HG03432 (cell line): Measurements from ENCODE around the gene EML5.
A peak's percentile ranks its signal among the peaks of the same experiment; 100 is the strongest.

Experiments used
- ATAC-seq: cut with Tn5 transposase; IDR thresholded peaks from one replicate; pipeline ENCODE4 v1.9.1; 2021; ENCODE audit warnings: mild to moderate bottlenecking, moderate library complexity; ENCODE audit not compliant: unreplicated experiment

The EML5 gene

GRCh38 chr14:88727057-88727456 is 65.7 kb downstream of the EML5 start:
- no peak for ATAC-seq

DNA sequence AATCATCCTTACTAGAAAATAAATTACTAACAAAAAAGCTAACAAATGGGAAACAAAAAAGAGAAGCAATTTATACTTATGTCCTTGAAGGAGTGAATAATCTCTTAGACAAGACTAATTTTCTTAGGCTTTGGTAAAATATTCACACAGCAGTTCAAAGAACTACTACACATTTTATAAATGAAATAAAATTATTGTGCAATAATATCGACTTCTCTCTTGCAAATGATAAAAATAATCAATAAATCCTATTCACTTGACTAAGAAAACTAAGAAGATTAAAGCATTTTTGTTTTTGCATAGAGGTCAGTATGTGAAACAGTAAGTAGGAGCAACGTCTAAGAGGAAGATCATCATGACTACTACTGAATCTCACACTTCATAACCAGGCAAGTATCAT is 82.0 kb downstream of the EML5 start:
- no peak for ATAC-seq

- no peak for ATAC-seq
Observed at GRCh38 chr14:88707088-88707487, 85.7 kb downstream of the EML5 start.

DNA sequence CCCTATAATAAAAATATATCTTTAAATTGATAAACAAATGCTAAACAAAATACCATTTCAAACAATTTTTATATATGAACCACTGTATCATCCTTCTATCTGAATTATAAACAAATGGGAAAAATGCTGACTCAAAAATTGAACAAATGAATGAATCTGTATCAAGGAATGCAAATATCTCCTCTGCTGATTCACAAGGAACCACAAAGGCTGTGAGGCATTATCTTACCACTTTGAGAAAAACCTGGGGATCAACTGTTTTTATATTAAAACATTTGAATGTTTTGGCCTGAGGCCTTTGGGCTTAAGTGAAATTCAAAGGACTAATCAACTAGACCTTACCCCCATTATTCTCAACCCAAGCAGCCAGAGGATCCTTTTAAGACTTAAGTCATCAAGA is 86.3 kb downstream of the EML5 start:
- ATAC-seq, result no peak

DNA sequence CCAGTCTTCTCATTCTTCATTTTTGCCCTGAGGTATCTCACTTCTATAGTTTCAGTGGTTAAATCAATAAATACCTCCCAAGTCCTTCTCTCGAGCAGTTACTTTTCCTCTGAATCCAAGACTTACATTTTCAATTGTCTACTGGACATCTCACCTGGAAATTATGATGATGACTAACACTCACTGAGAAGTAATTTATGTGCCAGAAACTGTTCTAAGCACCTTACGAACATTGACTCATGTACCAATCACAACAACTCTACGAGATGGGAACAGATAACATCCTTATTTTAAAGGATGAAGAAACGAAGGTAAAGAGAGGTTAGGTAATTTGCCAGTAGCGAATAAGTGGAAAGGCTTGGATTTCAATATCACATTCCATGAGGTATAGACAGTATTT is 94.1 kb downstream of the EML5 start:
- no peak for ATAC-seq

DNA sequence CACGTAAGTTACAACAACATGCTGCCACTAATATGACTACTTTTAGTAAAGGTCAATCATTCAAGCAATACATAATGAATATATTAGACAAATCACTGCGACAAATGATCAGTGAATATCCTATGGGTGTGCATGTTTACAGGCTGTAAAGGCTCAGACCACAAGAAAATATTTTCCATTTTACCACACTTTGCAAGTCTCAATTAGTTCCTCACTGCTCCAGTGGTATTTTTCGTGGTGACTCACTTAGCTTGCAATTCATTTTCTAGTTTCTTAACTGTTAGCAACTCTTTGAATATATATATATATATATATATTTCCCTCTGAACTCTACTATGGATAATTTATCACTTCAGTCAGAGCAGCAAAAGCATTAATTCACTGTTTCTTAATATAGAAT is 96.9 kb downstream of the EML5 start:
- no peak for ATAC-seq

DNA sequence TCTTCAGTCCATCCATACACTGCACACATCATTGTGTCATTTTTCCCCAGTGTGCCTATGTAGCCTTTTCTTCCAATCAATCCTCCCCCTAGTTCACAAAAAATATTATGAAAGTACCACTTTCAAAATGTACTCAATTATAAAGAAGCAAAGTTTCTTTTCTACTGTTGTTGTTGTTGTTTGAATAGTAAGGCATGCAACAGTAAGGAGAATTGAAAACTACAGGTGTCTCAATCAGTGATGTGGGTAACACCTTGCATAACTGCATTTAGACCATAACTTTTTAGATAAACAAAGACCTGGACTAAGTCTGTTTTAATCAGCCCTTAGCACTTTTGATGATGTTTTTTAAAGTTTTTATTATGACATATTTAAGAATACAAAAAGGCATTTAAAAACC is 104.4 kb downstream of the EML5 start:
- no peak for ATAC-seq

- ATAC-seq, result no peak
Observed at GRCh38 chr14:88683119-88683518, 109.6 kb downstream of the EML5 start.

DNA sequence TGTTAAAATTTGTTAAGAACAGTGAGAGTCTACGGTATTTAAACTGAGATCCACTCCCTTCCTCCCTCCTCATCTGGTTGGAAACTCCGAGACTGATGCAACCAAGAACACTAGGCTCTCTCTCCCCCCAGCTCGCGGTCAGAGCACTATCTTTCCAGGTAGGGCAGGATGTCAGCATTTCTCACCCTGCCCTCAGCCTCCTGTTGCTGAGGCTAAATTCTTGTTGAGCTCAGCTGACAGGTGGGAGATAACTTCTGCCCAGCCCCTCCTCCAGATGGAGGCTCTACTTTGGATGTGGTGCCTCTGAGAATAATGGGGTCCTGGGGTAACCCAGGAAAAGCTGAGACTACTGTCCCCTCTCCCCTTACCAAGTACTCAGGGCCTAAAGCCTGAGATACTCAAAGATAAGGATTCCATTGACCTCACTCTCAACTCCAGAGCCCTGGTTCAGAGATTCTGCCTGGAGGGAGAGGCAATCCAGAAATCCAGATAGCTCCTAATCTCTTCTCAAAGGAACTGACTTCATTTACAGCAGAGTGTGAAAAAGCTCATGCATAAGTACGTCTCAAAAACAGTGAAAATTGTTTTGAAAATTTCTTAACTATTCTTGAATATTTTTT is 110.1 kb downstream of the EML5 start:
- ATAC-seq, result no peak

GRCh38 chr14:88681755-88682494 is 110.8 kb downstream of the EML5 start:
- no peak for ATAC-seq

DNA sequence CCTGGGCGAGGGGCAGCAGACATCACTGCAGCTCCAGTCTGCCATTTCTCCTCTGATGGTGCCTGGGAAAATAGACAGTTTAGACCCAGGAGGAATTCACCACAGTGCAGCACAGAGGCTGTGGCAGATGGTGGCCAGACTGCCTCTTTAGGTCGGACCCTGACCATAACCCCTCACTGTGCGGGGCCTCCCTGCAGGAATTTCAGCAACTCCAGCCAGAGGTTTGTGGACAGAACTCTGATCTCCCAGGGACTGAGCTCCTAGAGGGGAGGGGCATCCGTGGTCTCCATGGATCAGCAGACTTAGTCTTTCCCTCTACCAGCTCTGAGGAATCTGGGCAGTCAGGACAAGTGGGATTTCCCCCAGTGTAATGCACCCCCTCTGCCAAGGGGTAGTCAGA is 123.4 kb downstream of the EML5 start:
- no peak for ATAC-seq

GRCh38 chr14:88668448-88669116 is 124.2 kb downstream of the EML5 start:
- ATAC-seq, result peak; percentile 74

DNA sequence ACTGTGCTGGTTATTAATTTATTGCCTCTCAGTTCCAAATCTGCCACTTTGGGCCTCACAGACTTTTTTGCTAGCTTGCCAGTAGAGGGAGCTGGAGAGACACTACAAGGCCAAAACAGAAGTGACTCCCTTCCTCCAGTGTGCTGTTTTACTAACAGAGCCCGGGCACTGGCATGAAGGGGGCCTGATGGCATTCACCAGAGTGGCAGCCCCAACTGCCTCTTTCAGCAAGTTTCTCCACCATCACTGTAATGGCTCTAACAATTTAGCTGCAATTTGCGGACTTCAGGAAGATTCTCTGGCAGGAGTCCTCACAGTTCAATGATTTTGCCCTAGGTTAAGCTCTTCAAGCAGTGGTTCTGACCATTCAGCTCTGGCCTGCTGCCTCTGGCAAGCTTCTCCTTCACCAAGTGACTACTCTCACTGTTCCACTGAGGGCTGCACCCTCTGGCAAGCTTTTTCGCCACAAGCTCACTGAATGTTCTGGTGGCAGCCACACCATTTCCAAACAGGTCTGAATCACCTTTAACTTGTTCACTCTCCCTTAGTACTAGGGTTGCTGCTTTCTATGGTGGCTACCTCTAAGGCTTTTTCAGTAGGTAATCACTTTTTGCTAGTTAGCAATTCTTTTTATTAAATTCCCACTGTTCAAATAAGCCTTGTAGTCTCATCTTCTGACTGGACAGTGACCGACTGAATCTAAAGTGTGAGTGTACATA is 125.0 kb downstream of the EML5 start:
- ATAC-seq, result peak; percentile 85

- ATAC-seq, result no peak
Observed at GRCh38 chr14:88660056-88660455, 132.7 kb downstream of the EML5 start.

- no peak for ATAC-seq
Observed at GRCh38 chr14:88639221-88639620, 153.5 kb downstream of the EML5 start.

- no peak for ATAC-seq
Observed at GRCh38 chr14:88632512-88632911, 160.2 kb downstream of the EML5 start.

DNA sequence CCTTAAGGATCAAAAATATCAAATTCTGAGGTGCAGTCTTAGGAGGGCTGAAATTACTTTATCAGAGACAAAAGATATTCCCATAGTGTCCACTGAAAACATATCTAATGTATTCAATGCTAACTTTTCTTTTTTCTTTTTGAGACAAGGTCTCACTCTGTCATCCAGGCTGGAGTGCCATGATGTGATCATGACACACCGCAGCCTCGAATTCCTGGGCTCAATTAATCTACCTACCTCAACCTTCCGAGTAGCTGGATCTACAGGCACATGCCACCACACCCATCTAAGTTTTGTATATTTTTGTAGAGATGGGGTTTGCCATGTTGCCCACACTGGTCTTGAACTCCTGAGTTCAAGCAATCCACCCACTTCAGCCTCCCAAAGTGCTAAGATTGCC is 161.7 kb downstream of the EML5 start:
- no peak for ATAC-seq

GRCh38 chr14:88630565-88630964 is 162.2 kb downstream of the EML5 start:
- ATAC-seq, result no peak

GRCh38 chr14:88628462-88628861 is 164.3 kb downstream of the EML5 start:
- ATAC-seq, result no peak

- no peak for ATAC-seq
Observed at GRCh38 chr14:88628033-88628432, 164.7 kb downstream of the EML5 start.

GRCh38 chr14:88625671-88626070 is 167.1 kb downstream of the EML5 start:
- no peak for ATAC-seq

- no peak for ATAC-seq
Observed at GRCh38 chr14:88621100-88621499, 171.7 kb downstream of the EML5 start.
